Right lobe of liver (tissue), 4 donors: Measurements from ENCODE around the gene ZSWIM5.
"Not testable (repeated sequence)": the region's sequence is repeated elsewhere in the genome, so short reads cannot be mapped to it uniquely, and the experiment has no call there.

Source experiments
- POLR2A ChIP-seq: fragments of 450-650 bp; IDR thresholded peaks from one replicate; pipeline ENCODE4 v1.6.1; 2017; ENCODE audit warnings: antibody characterized with exemption, mild to moderate bottlenecking
- TF ChIP-seq, protein P1 (sequence below), 4 donors: fragments of 200-600 bp in 3 of 4; fragments of 450-650 bp in 1 of 4; IDR thresholded peaks; one replicate each; pipeline versions ENCODE4 v1.5.1 to v1.8.0; 2016 to 2022; ENCODE audit warnings: antibody characterized with exemption in 4 of 4, mild to moderate bottlenecking in 2 of 4
- donor health status: DM: no; HTN: no; CAD: no.
- donor health status: DM: no; HTN: no; CAD: no.
- donor health status: DM: no; HTN: yes; CAD: no.

DNA sequence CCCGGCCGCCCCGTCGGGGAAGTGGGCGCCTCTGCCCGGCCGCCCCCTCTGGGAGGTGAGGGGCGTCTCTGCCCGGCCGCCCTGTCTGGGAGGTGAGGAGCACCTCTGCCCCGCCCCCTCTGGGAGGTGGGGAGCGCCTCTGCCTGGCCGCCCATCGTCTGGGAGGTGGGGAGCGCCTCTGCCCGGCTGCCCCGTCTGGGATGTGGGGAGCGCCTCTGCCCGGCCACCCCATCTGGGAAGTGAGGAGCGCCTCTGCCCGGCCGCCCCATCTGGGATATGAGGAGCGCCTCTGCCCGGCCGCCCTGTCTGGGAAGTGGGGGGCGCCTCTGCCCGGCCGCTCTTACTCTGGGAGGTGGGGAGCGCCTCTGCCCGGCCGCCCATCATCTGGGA is 100.3 kb downstream of the ZSWIM5 start:
- TF ChIP-seq, protein P1, sequence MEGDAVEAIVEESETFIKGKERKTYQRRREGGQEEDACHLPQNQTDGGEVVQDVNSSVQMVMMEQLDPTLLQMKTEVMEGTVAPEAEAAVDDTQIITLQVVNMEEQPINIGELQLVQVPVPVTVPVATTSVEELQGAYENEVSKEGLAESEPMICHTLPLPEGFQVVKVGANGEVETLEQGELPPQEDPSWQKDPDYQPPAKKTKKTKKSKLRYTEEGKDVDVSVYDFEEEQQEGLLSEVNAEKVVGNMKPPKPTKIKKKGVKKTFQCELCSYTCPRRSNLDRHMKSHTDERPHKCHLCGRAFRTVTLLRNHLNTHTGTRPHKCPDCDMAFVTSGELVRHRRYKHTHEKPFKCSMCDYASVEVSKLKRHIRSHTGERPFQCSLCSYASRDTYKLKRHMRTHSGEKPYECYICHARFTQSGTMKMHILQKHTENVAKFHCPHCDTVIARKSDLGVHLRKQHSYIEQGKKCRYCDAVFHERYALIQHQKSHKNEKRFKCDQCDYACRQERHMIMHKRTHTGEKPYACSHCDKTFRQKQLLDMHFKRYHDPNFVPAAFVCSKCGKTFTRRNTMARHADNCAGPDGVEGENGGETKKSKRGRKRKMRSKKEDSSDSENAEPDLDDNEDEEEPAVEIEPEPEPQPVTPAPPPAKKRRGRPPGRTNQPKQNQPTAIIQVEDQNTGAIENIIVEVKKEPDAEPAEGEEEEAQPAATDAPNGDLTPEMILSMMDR (IDR thresholded peaks at IDR 0.05) = not testable (repeated sequence)
- TF ChIP-seq POLR2A = not testable (repeated sequence)
